H4 (cell line): ENCODE measurements around the gene SPZ1. TPM values are rescaled to one million over a fixed set of nuclear protein-coding genes. Genes with fewer than 3 reads are reported as not detected.
"Not testable (repeated sequence)": the region's sequence is repeated elsewhere in the genome, so short reads cannot be mapped to it uniquely, and the experiment has no call there.

Source experiments
- DNase-seq: peaks from one replicate; pipeline ENCODE4 v3.0.0-alpha.2; 2015; ENCODE audit warnings: low spot score
- total RNA-seq: library from RNA; depleted of rRNA; stranded (reverse); fragments of >200 nt; shearing (Covaris generic); gene quantifications from 2 replicates; pipeline ENCODE4 v1.2.3, GENCODE V29; 2014; rRNA removed

SPZ1 gene
- not detected in 2 replicates for total RNA-seq

- DNase-seq = no peak
These were observed at the start of gene SPZ1 for GRCh38 chr5:80319702-80320101. Gene SPZ1 (plus strand): TSS chr5:80320002. CDS start chr5:80320216, 214 bp downstream.

- DNase-seq = not testable (repeated sequence)
These were observed 49.3 kb upstream of the SPZ1 start for GRCh38 chr5:80270543-80270942.

- no peak for DNase-seq
These were observed 44.5 kb upstream of the SPZ1 start for GRCh38 chr5:80275347-80275746.

GRCh38 chr5:80276186-80276585, 43.6 kb upstream of the SPZ1 start:
- DNase-seq = no peak

- no peak for DNase-seq
These were observed 42.6 kb upstream of the SPZ1 start for GRCh38 chr5:80277191-80277590.

GRCh38 chr5:80282054-80282453, 37.7 kb upstream of the SPZ1 start:
- no peak for DNase-seq

- DNase-seq = no peak
These were observed 36.4 kb upstream of the SPZ1 start for GRCh38 chr5:80283360-80283759.

- DNase-seq = no peak
These were observed 35.1 kb upstream of the SPZ1 start for GRCh38 chr5:80284720-80285119.

- no peak for DNase-seq
These were observed 31.6 kb upstream of the SPZ1 start for GRCh38 chr5:80288177-80288576.

GRCh38 chr5:80289320-80289719, 30.5 kb upstream of the SPZ1 start:
- DNase-seq = no peak

GRCh38 chr5:80291761-80292160, 28.0 kb upstream of the SPZ1 start:
- DNase-seq = no peak

GRCh38 chr5:80296121-80296520, 23.7 kb upstream of the SPZ1 start:
- DNase-seq = no peak

GRCh38 chr5:80299601-80300000, 20.2 kb upstream of the SPZ1 start:
- no peak for DNase-seq

GRCh38 chr5:80300125-80300524, 19.7 kb upstream of the SPZ1 start:
- no peak for DNase-seq

GRCh38 chr5:80300796-80301195, 19.0 kb upstream of the SPZ1 start:
- DNase-seq = not testable (repeated sequence)

- DNase-seq = not testable (repeated sequence)
These were observed 18.5 kb upstream of the SPZ1 start for GRCh38 chr5:80301342-80301741.

GRCh38 chr5:80302636-80303035, 17.2 kb upstream of the SPZ1 start:
- no peak for DNase-seq

GRCh38 chr5:80308526-80308925, 11.3 kb upstream of the SPZ1 start:
- DNase-seq = no peak

- DNase-seq = no peak
These were observed 9.7 kb upstream of the SPZ1 start for GRCh38 chr5:80309871-80310665.

- DNase-seq = no peak
These were observed 4.6 kb upstream of the SPZ1 start for GRCh38 chr5:80315244-80315643.

- no peak for DNase-seq
These were observed 1.6 kb upstream of the SPZ1 start for GRCh38 chr5:80318212-80318611.

- DNase-seq = no peak
These were observed 5.1 kb downstream of the SPZ1 start for GRCh38 chr5:80324912-80325311.

- DNase-seq = no peak
These were observed 6.7 kb downstream of the SPZ1 start for GRCh38 chr5:80326468-80326867.

- DNase-seq = no peak
These were observed 17.6 kb downstream of the SPZ1 start for GRCh38 chr5:80337379-80337778.
